ENCODE results near the gene CRX. TPM values are rescaled to one million over a fixed set of nuclear protein-coding genes. Genes with fewer than 3 reads are reported as not detected.

The CRX gene
- total and polyA plus RNA-seq, 2 donors (not counting 1 experiment from before 2014, with no cell fraction given): not detected

GRCh38 chr19:47820410-47820809 lies 1.3 kb upstream of the CRX start:
- CTCF ChIA-PET: interaction anchor here (1.0 kb wide), 1 partner anchor 49 kb away, joined by 3 read pairs; no protein-coding TSS in a partner anchor
- Histone ChIP-seq H3K9me3 (ENCODE audit: control extremely low read depth in 1 of 3, control insufficient read depth in 2 of 3, insufficient read depth in 1 of 3, low read length in 2 of 3) (no peaks in the 10 kb centered on the region), H3K4me1 (ENCODE audit: control insufficient read depth in 2 of 2, insufficient read depth in 2 of 2, low read length in 2 of 2) (peaks cover 8 to 10% of the 10 kb centered on the region in 2 donors), H2AFZ (ENCODE audit: insufficient read depth, low read depth, low read length, poor library complexity, severe bottlenecking) (peak overlapping the region; percentile 10), H3K79me2 (ENCODE audit: control insufficient read depth, insufficient read depth, low read length) (no peaks in the 10 kb centered on the region), H3K36me3 (replicated peaks in 1 of 2; ENCODE audit: control extremely low read depth in 1 of 2, control insufficient read depth in 1 of 2, extremely low read depth in 1 of 2, insufficient read depth in 2 of 2, low read length in 1 of 2) (no peaks in the 10 kb centered on the region), H3K4me2 (replicated peaks; ENCODE audit: low read depth, low read length, poor library complexity, severe bottlenecking) (no peak overlapping the region), H3K27me3 (replicated peaks in 1 of 4; ENCODE audit: control extremely low read depth in 1 of 4, control insufficient read depth in 3 of 4, insufficient read depth in 4 of 4, low read length in 3 of 4) (peaks cover 0 to 26% (median 4%) of the 10 kb centered on the region in 4 experiments), H3K4me3 (ENCODE audit: control extremely low read depth in 1 of 5, extremely low read depth in 1 of 5, insufficient read depth in 1 of 5, low read depth in 2 of 5, low read length in 4 of 5) (no peak overlapping the region), H3K27ac (ENCODE audit: low read length in 2 of 2) (no peak overlapping the region), H3K9ac (ENCODE audit: low read length) (no peak overlapping the region), H4K20me1 (ENCODE audit: control insufficient read depth, insufficient read depth, low read length, poor library complexity, severe bottlenecking) (no peaks in the 10 kb centered on the region)
- ATAC-seq (ENCODE audit: low read depth): no peak
- POLR2A ChIA-PET: no interaction called here
- H3K27me3 Mint-ChIP-seq: peaks cover 43% of the 10 kb centered on the region
- 75% methylated on average over 2 of the region's 2 CpGs for WGBS (ENCODE audit: insufficient coverage)
- no peak overlapping the region for H3K4me3 Mint-ChIP-seq
- intact Hi-C loops (cut with micrococcal nuclease): no loop called here
- no peak for DNase-seq
- peaks cover 4% of the 10 kb centered on the region for H3K4me1 Mint-ChIP-seq
- no peaks in the 10 kb centered on the region for H3K9me3 Mint-ChIP-seq (ENCODE audit: insufficient read depth)
- H3K27ac Mint-ChIP-seq: no peak overlapping the region
- no peak for TF ChIP-seq EZH2 (IDR thresholded peaks at IDR 0.05; ENCODE audit: borderline replicate concordance, insufficient read depth, low read depth, low read length, poor library complexity, severe bottlenecking)

DNA sequence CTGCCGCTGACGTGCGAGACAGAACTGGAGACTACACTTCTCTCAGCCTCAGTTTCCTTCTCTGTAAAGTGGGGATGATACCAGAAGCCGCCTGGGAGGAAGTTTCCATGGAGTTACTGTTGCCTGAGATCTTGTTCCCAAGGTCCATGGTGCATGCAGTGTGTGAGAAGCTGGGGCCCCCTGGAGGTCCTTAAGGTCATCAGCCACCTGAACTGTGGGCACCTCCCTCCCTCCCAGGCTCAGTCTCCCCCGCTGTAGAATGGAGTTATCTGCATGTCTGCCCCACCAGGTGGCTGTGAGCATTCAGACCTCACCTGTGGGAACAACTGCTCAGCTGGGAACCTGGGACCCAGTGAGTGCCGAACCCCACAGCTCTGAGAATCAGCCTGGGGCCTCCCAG lies 2.7 kb downstream of the CRX start:
- DNase-seq (no peak), ATAC-seq (ENCODE audit: low read depth) (no peak)
- no peak overlapping the region for H3K4me2 ChIP-seq (replicated peaks; ENCODE audit: low read depth, low read length, poor library complexity, severe bottlenecking)
- ChIA-PET POLR2A (no interaction called here), CTCF (interaction anchor here (0.7 kb wide), 1 partner anchor 1251 kb away, joined by 3 read pairs; no protein-coding TSS in a partner anchor)
- no peaks in the 10 kb centered on the region for H4K20me1 ChIP-seq (ENCODE audit: control insufficient read depth, insufficient read depth, low read length, poor library complexity, severe bottlenecking)
- peaks cover 6% of the 10 kb centered on the region for H3K9me3 Mint-ChIP-seq (ENCODE audit: insufficient read depth)
- H3K9me3 ChIP-seq (ENCODE audit: control extremely low read depth in 1 of 3, control insufficient read depth in 2 of 3, insufficient read depth in 1 of 3, low read length in 2 of 3): peaks cover 0 to 4% (median 0%) of the 10 kb centered on the region in 3 donors
- no peak overlapping the region for H2AFZ ChIP-seq (ENCODE audit: insufficient read depth, low read depth, low read length, poor library complexity, severe bottlenecking)
- peaks cover 4% of the 10 kb centered on the region for H3K4me1 Mint-ChIP-seq
- no peaks in the 10 kb centered on the region for H3K79me2 ChIP-seq (ENCODE audit: control insufficient read depth, insufficient read depth, low read length)
- TF ChIP-seq EZH2 (IDR thresholded peaks at IDR 0.05; ENCODE audit: borderline replicate concordance, insufficient read depth, low read depth, low read length, poor library complexity, severe bottlenecking) (no peak), CTCF (IDR thresholded peaks at IDR 0.05) (no peak)
- intact Hi-C loops (cut with micrococcal nuclease): no loop called here
- WGBS (ENCODE audit: insufficient coverage): 100% methylated on average over 5 of the region's 6 CpGs
- H3K36me3 ChIP-seq (replicated peaks in 1 of 2; ENCODE audit: control extremely low read depth in 1 of 2, control insufficient read depth in 1 of 2, extremely low read depth in 1 of 2, insufficient read depth in 2 of 2, low read length in 1 of 2): no peaks in the 10 kb centered on the region
- peaks cover 0 to 14% (median 4%) of the 10 kb centered on the region in 4 experiments for H3K27me3 ChIP-seq (replicated peaks in 1 of 4; ENCODE audit: control extremely low read depth in 1 of 4, control insufficient read depth in 3 of 4, insufficient read depth in 4 of 4, low read length in 3 of 4)
- H3K4me3 ChIP-seq (ENCODE audit: control extremely low read depth in 1 of 5, extremely low read depth in 1 of 5, insufficient read depth in 1 of 5, low read depth in 2 of 5, low read length in 4 of 5): no peak overlapping the region
- peaks cover 8 to 10% of the 10 kb centered on the region in 2 donors for H3K4me1 ChIP-seq (ENCODE audit: control insufficient read depth in 2 of 2, insufficient read depth in 2 of 2, low read length in 2 of 2)
- H3K9ac ChIP-seq (ENCODE audit: low read length): no peak overlapping the region
- no peak overlapping the region for H3K27ac ChIP-seq (ENCODE audit: low read length in 2 of 2)
- H3K4me3 Mint-ChIP-seq: no peak overlapping the region
- peaks cover 24% of the 10 kb centered on the region for H3K27me3 Mint-ChIP-seq
- H3K27ac Mint-ChIP-seq: no peak overlapping the region

Data from B cell (primary cell).